ENCODE results near the gene MAPKAPK3.

DNA sequence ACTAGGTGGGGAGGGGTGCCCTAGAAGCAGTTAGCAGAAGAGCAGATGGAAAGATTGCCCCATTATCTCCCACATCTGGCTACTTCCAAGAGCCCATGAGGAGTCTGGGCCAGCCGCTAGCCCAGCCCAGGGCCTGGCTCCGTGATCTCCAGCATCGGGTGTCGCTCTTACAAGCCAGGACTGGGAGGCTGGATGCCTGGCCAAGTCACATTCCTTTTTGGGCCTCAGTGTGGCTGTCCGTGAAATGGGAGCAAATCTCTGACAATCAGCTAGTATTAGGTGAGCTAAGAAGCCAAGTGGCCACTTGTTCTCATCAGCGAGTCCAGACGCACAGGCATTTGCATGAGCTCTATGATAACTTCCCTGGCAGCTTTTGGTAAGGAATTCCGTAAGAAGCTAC lies 34.5 kb downstream of the MAPKAPK3 start:
- no peak for TF ChIP-seq POLR2A (IDR thresholded peaks at IDR 0.05)
- TF ChIP-seq, protein P1, sequence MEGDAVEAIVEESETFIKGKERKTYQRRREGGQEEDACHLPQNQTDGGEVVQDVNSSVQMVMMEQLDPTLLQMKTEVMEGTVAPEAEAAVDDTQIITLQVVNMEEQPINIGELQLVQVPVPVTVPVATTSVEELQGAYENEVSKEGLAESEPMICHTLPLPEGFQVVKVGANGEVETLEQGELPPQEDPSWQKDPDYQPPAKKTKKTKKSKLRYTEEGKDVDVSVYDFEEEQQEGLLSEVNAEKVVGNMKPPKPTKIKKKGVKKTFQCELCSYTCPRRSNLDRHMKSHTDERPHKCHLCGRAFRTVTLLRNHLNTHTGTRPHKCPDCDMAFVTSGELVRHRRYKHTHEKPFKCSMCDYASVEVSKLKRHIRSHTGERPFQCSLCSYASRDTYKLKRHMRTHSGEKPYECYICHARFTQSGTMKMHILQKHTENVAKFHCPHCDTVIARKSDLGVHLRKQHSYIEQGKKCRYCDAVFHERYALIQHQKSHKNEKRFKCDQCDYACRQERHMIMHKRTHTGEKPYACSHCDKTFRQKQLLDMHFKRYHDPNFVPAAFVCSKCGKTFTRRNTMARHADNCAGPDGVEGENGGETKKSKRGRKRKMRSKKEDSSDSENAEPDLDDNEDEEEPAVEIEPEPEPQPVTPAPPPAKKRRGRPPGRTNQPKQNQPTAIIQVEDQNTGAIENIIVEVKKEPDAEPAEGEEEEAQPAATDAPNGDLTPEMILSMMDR (IDR thresholded peaks at IDR 0.05 in 4 of 5, conservative IDR thresholded peaks at IDR 0.05 in 1 of 5): no peak
